HCT116 (cell line): ENCODE data around the gene CREG1. TPM values are rescaled to one million over a fixed set of nuclear protein-coding genes. Genes with fewer than 3 reads are reported as not detected.

Source experiments
- ATAC-seq: fragments of 200-7000 bp; cut with Tn5 transposase; 2 replicates; pipeline ENCODE4 v1.9.1; 2020; ENCODE audit warnings: mild to moderate bottlenecking, moderate library complexity
- BruUV-seq: library from RNA; stranded (reverse); fragments of 400-500 nt; replicated peaks from 2 replicates; lab custom pipeline; 2021; lab: Mats Ljungman, UMichigan
- CTCF ChIA-PET: fragments of 300-600 bp; sonication (Branson Sonifier 250); formaldehyde crosslinking; loops from one replicate; lab custom pipeline; 2021; ENCODE audit warnings: antibody characterized with exemption; lab: Charles Lee
- POLR2A ChIA-PET: fragments of 300-600, 350-600 bp; sonication (Branson Sonifier 250); formaldehyde crosslinking; loops from one replicate; lab custom pipeline; 2021; ENCODE audit warnings: antibody characterized with exemption; lab: Charles Lee
- RAD21 ChIA-PET, 2 experiments: fragments of 300-600 bp; sonication (Branson Sonifier 250); formaldehyde crosslinking; loops; one replicate each; lab custom pipeline; 2023; ENCODE audit warnings: low total read pairs in 2 of 2; ENCODE audit not compliant: uncharacterized antibody in 2 of 2, unreplicated experiment in 2 of 2, low non-redundant PET in 1 of 2; lab: Charles Lee
- DNase-seq: peaks from one replicate; pipeline ENCODE4 v3.0.0-alpha.2; 2010; ENCODE audit warnings: low read depth, low spot score
- H2AFZ ChIP-seq: fragments of 200-600 bp; shearing (Covaris generic), sonication (generic); 2 replicates; pipeline ENCODE4 v1.6.1; 2017; ENCODE audit warnings: low read depth, mixed run types, mixed read lengths, antibody characterized with exemption, low read length; ENCODE audit not compliant: poor library complexity, severe bottlenecking
- H3K27ac ChIP-seq: 2 replicates; pipeline ENCODE4 v1.5.1; 2012; ENCODE audit warnings: low read depth, low read length
- H3K27me3 ChIP-seq: fragments of 200-600 bp; sonication (generic); 2 replicates; pipeline ENCODE4 v1.6.1; 2016; ENCODE audit warnings: mixed run types, low read length, mixed read lengths; ENCODE audit not compliant: insufficient read depth
- H3K36me3 ChIP-seq, 2 experiments: fragments of 200-500 bp in 1 of 2; fragments of 200-600 bp in 1 of 2; sonication (Bioruptor generic) in 1 of 2; sonication (generic) in 1 of 2; 2 replicates each; pipeline versions ENCODE4 v1.5.1 to v1.6.1; 2014 to 2016; ENCODE audit warnings: low read length in 2 of 2, inconsistent platforms in 1 of 2, mixed read lengths in 1 of 2, mixed run types in 1 of 2; ENCODE audit not compliant: insufficient read depth in 2 of 2, control insufficient read depth in 1 of 2
- H3K4me1 ChIP-seq, 2 experiments: fragments of 200-600 bp in 1 of 2; sonication (generic) in 1 of 2; 2 replicates each; pipeline versions ENCODE4 v1.5.1 to v1.6.1; 2012 to 2017; ENCODE audit warnings: low read length in 2 of 2, inconsistent platforms in 1 of 2, mild to moderate bottlenecking in 1 of 2, mixed read lengths in 1 of 2, mixed run types in 1 of 2, moderate library complexity in 1 of 2; ENCODE audit not compliant: insufficient read depth in 2 of 2, control insufficient read depth in 1 of 2
- H3K4me2 ChIP-seq: fragments of 200-600 bp; sonication (generic); 2 replicates; pipeline ENCODE4 v1.6.1; 2017; ENCODE audit warnings: mixed run types, low read length, mixed read lengths
- H3K4me3 ChIP-seq, 2 experiments: fragments of 200-600 bp in 1 of 2; sonication (generic) in 1 of 2; replicated peaks in 1 of 2; 2 replicates each; pipeline ENCODE4 v1.5.1; 2011 to 2016; ENCODE audit warnings: low read length in 2 of 2, control low read depth in 1 of 2, low read depth in 1 of 2, mild to moderate bottlenecking in 1 of 2, mixed read lengths in 1 of 2, mixed run types in 1 of 2
- H3K79me2 ChIP-seq: fragments of 200-600 bp; sonication (generic); 2 replicates; pipeline ENCODE4 v1.6.1; 2017; ENCODE audit warnings: mild to moderate bottlenecking, mixed run types, low read length, moderate library complexity, mixed read lengths; ENCODE audit not compliant: insufficient read depth
- H3K9ac ChIP-seq: fragments of 200-600 bp; sonication (generic); 2 replicates; pipeline ENCODE4 v1.6.1; 2016; ENCODE audit warnings: low read length, mixed read lengths
- H3K9me2 ChIP-seq: fragments of 200-600 bp; sonication (generic), shearing (Covaris generic); 2 replicates; pipeline ENCODE4 v1.6.1; 2017; ENCODE audit warnings: mixed run types, mild to moderate bottlenecking, moderate library complexity; ENCODE audit not compliant: insufficient read depth
- H3K9me3 ChIP-seq, 2 experiments: fragments of 200-500 bp in 1 of 2; fragments of 200-600 bp in 1 of 2; sonication (Bioruptor generic) in 1 of 2; sonication (generic) in 1 of 2; 2 replicates each; pipeline ENCODE4 v1.6.1; 2014 to 2017; ENCODE audit warnings: low read length in 2 of 2, mixed read lengths in 2 of 2, inconsistent platforms in 1 of 2, low read depth in 1 of 2, mild to moderate bottlenecking in 1 of 2, mixed run types in 1 of 2, moderate library complexity in 1 of 2; ENCODE audit not compliant: control insufficient read depth in 1 of 2, insufficient read depth in 1 of 2
- H4K20me1 ChIP-seq: fragments of 200-600 bp; sonication (generic), shearing (Covaris generic); 2 replicates; pipeline ENCODE4 v1.6.1; 2017; ENCODE audit warnings: mixed run types, mild to moderate bottlenecking, moderate library complexity; ENCODE audit not compliant: insufficient read depth
- CBX3 ChIP-seq: IDR thresholded peaks from 2 replicates; pipeline ENCODE4 v1.6.1; 2012; ENCODE audit warnings: low read depth
- CTCF ChIP-seq, 3 experiments: fragments of 200-600 bp in 1 of 3; sonication (generic) in 1 of 3; IDR thresholded peaks in 2 of 3; conservative IDR thresholded peaks in 1 of 3; 2 replicates each; pipeline ENCODE4 v1.5.1; 2012 to 2017; ENCODE audit warnings: low read depth in 2 of 3, low read length in 2 of 3, antibody characterized with exemption in 1 of 3, borderline replicate concordance in 1 of 3, control low read depth in 1 of 3, mild to moderate bottlenecking in 1 of 3, mixed read lengths in 1 of 3, mixed run types in 1 of 3, moderate library complexity in 1 of 3; ENCODE audit not compliant: insufficient read depth in 1 of 3
- EZH2 ChIP-seq: fragments of 200-600 bp; sonication (generic); IDR thresholded peaks from 2 replicates; pipeline ENCODE4 v1.6.1; 2017; ENCODE audit warnings: antibody characterized with exemption, mixed run types
- EZH2phosphoT487 ChIP-seq: fragments of 200-600 bp; IDR thresholded peaks from 2 replicates; pipeline ENCODE4 v1.6.1; 2018; ENCODE audit warnings: antibody characterized with exemption, borderline replicate concordance
- POLR2A ChIP-seq: IDR thresholded peaks from 2 replicates; pipeline ENCODE4 v1.7.0; 2011; ENCODE audit warnings: borderline replicate concordance; ENCODE audit not compliant: insufficient read depth, insufficient read length; ENCODE audit errors: extremely low read depth
- POLR2AphosphoS5 ChIP-seq: IDR thresholded peaks from 2 replicates; pipeline ENCODE4 v1.6.1; 2011; ENCODE audit warnings: mild to moderate bottlenecking, low read depth, low read length, moderate library complexity
- RAD21 ChIP-seq: IDR thresholded peaks from 2 replicates; pipeline ENCODE4 v1.6.1; 2012; ENCODE audit warnings: low read depth, mild to moderate bottlenecking
- SIN3A ChIP-seq: IDR thresholded peaks from 2 replicates; pipeline ENCODE4 v1.6.1; 2012; ENCODE audit warnings: low read depth
- SP1 ChIP-seq: IDR thresholded peaks from 2 replicates; pipeline ENCODE4 v1.6.1; 2012; ENCODE audit warnings: low read depth
- TCF7L2 ChIP-seq: IDR thresholded peaks from 2 replicates; pipeline ENCODE4 v1.7.0; 2011; ENCODE audit warnings: borderline replicate concordance, inconsistent platforms; ENCODE audit not compliant: insufficient read depth, insufficient read length; ENCODE audit errors: extremely low read depth
- YY1 ChIP-seq: IDR thresholded peaks from 2 replicates; pipeline ENCODE4 v1.6.1; 2011; ENCODE audit warnings: low read length, low read depth, moderate library complexity, mild to moderate bottlenecking; ENCODE audit not compliant: insufficient replicate concordance; ENCODE audit errors: extremely low read depth
- ZFX ChIP-seq: fragments of 450-650 bp; IDR thresholded peaks from 2 replicates; pipeline ENCODE4 v1.6.1; 2017
- ZNF274 ChIP-seq: fragments of 200-500 bp; sonication (Bioruptor generic); IDR thresholded peaks from 2 replicates; pipeline ENCODE4 v1.6.1; 2014; ENCODE audit warnings: mild to moderate bottlenecking, low read depth, low read length, inconsistent platforms
- intact Hi-C: fragments of 100-400 bp; cut with micrococcal nuclease; formaldehyde crosslinking; loops from 2 replicates; pipeline ENCODE4 v1.10.0; 2022
- total RNA-seq: library from RNA; stranded (reverse); gene quantifications from one replicate; pipeline ENCODE4 v1.2.1, GENCODE V29; 2021; ENCODE audit not compliant: unreplicated experiment

The CREG1 gene
- total RNA-seq, 1 experiment from 2014 or later, result 55.7 TPM

GRCh38 chr1:167541003-167541402, 12.6 kb downstream of the CREG1 start:
- no peak overlapping the region for H3K4me3 ChIP-seq
- ATAC-seq, result no peak
- H3K9ac ChIP-seq, result no peak overlapping the region
- BruUV-seq, result no TSS peak
- no peak overlapping the region for H2AFZ ChIP-seq
- DNase-seq, result no peak
- ChIA-PET CTCF (interaction anchor here (0.9 to 2.5 kb wide), 13 partner anchors 8 to 484 kb away, joined by 3 to 17 read pairs (median 4); partner anchors contain the start of gene CREG1), POLR2A (interaction anchor here (1.1 kb wide), 1 partner anchor 13 kb away, joined by 3 read pairs; the partner anchor contains the start of gene CREG1), RAD21 (no interaction called here)
- H3K4me2 ChIP-seq, result no peak overlapping the region
- H3K36me3 ChIP-seq, result peaks cover 5 to 8% of the 10 kb centered on the region in 2 experiments; a peak in 3 of 4 replicates
- intact Hi-C loops, result no loop called here
- no peaks in the 10 kb centered on the region for H3K9me3 ChIP-seq
- H3K4me1 ChIP-seq, result no peaks in the 10 kb centered on the region
- H3K9me2 ChIP-seq, result no peaks in the 10 kb centered on the region
- H4K20me1 ChIP-seq, result no peaks in the 10 kb centered on the region
- H3K27ac ChIP-seq, result no peak overlapping the region
- no peaks in the 10 kb centered on the region for H3K79me2 ChIP-seq
- H3K27me3 ChIP-seq, result no peaks in the 10 kb centered on the region
- TF ChIP-seq ZNF274 (no peak), POLR2AphosphoS5 (no peak), ZFX (no peak), TCF7L2 (no peak), RAD21 (no peak), POLR2A (no peak), YY1 (no peak), EZH2 (no peak), EZH2phosphoT487 (no peak), CBX3 (no peak), SIN3A (no peak)

- H2AFZ ChIP-seq, result no peak overlapping the region
- ChIA-PET POLR2A (interaction anchor here (1.5 kb wide), 1 partner anchor 15 kb away, joined by 4 read pairs; the partner anchor contains the start of gene CREG1), RAD21 (no interaction called here), CTCF (interaction anchor here (1.8 kb wide), 1 partner anchor 479 kb away, joined by 4 read pairs; no protein-coding TSS in a partner anchor)
- DNase-seq (no peak), ATAC-seq (peak; percentile 55; the same call in 1 of the 2 replicates)
- no peaks in the 10 kb centered on the region for H3K27me3 ChIP-seq
- no peak overlapping the region for H3K27ac ChIP-seq
- no peaks in the 10 kb centered on the region for H3K9me2 ChIP-seq
- no peaks in the 10 kb centered on the region for H3K9me3 ChIP-seq
- TF ChIP-seq SP1 (no peak), CTCF (IDR thresholded peaks at IDR 0.05 in 2 of 3, conservative IDR thresholded peaks at IDR 0.05 in 1 of 3; ENCODE audit: borderline replicate concordance in 1 of 3, insufficient read depth in 1 of 3, low read depth in 2 of 3, low read length in 2 of 3) (peak in 2 of 3 experiments; percentile 8 to 23; a peak in 3 of 6 replicates)
- no peaks in the 10 kb centered on the region for H3K36me3 ChIP-seq
- no peaks in the 10 kb centered on the region for H3K79me2 ChIP-seq
- no peak overlapping the region for H3K4me2 ChIP-seq
- no peaks in the 10 kb centered on the region for H3K4me1 ChIP-seq
- intact Hi-C loops, result no loop called here
- no peak overlapping the region for H3K9ac ChIP-seq
- no TSS peak for BruUV-seq
- no peaks in the 10 kb centered on the region for H4K20me1 ChIP-seq
- no peak overlapping the region for H3K4me3 ChIP-seq
Observed at GRCh38 chr1:167538657-167539056, 14.9 kb downstream of the CREG1 start.
